Activated naive CD4-positive, alpha-beta T cell treated with anti-CD3 and anti-CD28 coated beads, Interleukin-2, amount 50 U/mL, for 72 hours (primary cell): ENCODE results near the gene BRD8. TPM values are rescaled to one million over a fixed set of nuclear protein-coding genes. Genes with fewer than 3 reads are reported as not detected.

ENCODE experiments used
- ATAC-seq, 2 donors: fragments of 150-1000 bp; cut with Tn5 transposase; 2 replicates each; pipeline ENCODE4 v1.10.0; 2021; ENCODE audit warnings: mild to moderate bottlenecking in 2 of 2, moderate library complexity in 2 of 2
- DNase-seq, 2 donors: peaks; one replicate each; pipeline ENCODE4 v3.0.0; 2021 to 2022; ENCODE audit warnings: low spot score in 2 of 2
- H3K27ac Mint-ChIP-seq, 2 donors: one replicate each; pipeline ENCODE4 v1.8.0; 2022; ENCODE audit warnings: mild to moderate bottlenecking in 2 of 2, mixed read lengths in 2 of 2
- H3K36me3 Mint-ChIP-seq, 2 donors: one replicate each; pipeline ENCODE4 v1.8.0; 2022; ENCODE audit warnings: mixed read lengths in 2 of 2
- H3K9me3 Mint-ChIP-seq, 2 donors: one replicate each; pipeline ENCODE4 v1.8.0; 2022; ENCODE audit warnings: mixed read lengths in 2 of 2
- total RNA-seq, 2 donors: library from RNA; stranded (reverse); gene quantifications; one replicate each; pipeline ENCODE4 v1.2.3, GENCODE V29; 2022

The BRD8 gene
- total RNA-seq, 2 donors from 2014 or later = 58.3 to 209 TPM

- Mint-ChIP-seq H3K27ac (no peak overlapping the region), H3K9me3 (no peaks in the 10 kb centered on the region), H3K36me3 (no peaks in the 10 kb centered on the region)
- no peak for ATAC-seq
- no peak for DNase-seq
These were observed 63.2 kb downstream of the BRD8 start for GRCh38 chr5:138115254-138115653.

GRCh38 chr5:138111937-138112336, 66.5 kb downstream of the BRD8 start:
- H3K9me3 Mint-ChIP-seq = no peaks in the 10 kb centered on the region
- no peak overlapping the region for H3K27ac Mint-ChIP-seq
- no peak for DNase-seq
- ATAC-seq = no peak
- no peaks in the 10 kb centered on the region for H3K36me3 Mint-ChIP-seq

GRCh38 chr5:138111181-138111580, 67.2 kb downstream of the BRD8 start:
- H3K27ac Mint-ChIP-seq = no peak overlapping the region
- no peaks in the 10 kb centered on the region for H3K9me3 Mint-ChIP-seq
- ATAC-seq (no peak), DNase-seq (no peak)
- H3K36me3 Mint-ChIP-seq = no peaks in the 10 kb centered on the region

- Mint-ChIP-seq H3K9me3 (no peaks in the 10 kb centered on the region), H3K27ac (no peak overlapping the region), H3K36me3 (no peaks in the 10 kb centered on the region)
- no peak for DNase-seq
- no peak for ATAC-seq
These were observed 68.0 kb downstream of the BRD8 start for GRCh38 chr5:138110266-138110963.

- DNase-seq (no peak), ATAC-seq (peak; percentile 30 to 41)
- Mint-ChIP-seq H3K27ac (no peak overlapping the region), H3K9me3 (no peaks in the 10 kb centered on the region), H3K36me3 (no peaks in the 10 kb centered on the region)
These were observed 68.8 kb downstream of the BRD8 start for GRCh38 chr5:138109463-138110265.

- no peak for DNase-seq
- no peak for ATAC-seq
- no peak overlapping the region for H3K27ac Mint-ChIP-seq
- no peaks in the 10 kb centered on the region for H3K36me3 Mint-ChIP-seq
- H3K9me3 Mint-ChIP-seq = no peaks in the 10 kb centered on the region
These were observed 71.2 kb downstream of the BRD8 start for GRCh38 chr5:138107213-138107612.

- Mint-ChIP-seq H3K36me3 (no peaks in the 10 kb centered on the region), H3K9me3 (no peaks in the 10 kb centered on the region), H3K27ac (no peak overlapping the region)
- ATAC-seq (no peak), DNase-seq (no peak)
These were observed 72.7 kb downstream of the BRD8 start for GRCh38 chr5:138105709-138106108.

GRCh38 chr5:138103319-138103637, 75.2 kb downstream of the BRD8 start:
- no peak overlapping the region for H3K27ac Mint-ChIP-seq
- ATAC-seq (no peak), DNase-seq (no peak)
- no peaks in the 10 kb centered on the region for H3K36me3 Mint-ChIP-seq
- H3K9me3 Mint-ChIP-seq = no peaks in the 10 kb centered on the region

- no peaks in the 10 kb centered on the region for H3K9me3 Mint-ChIP-seq
- H3K36me3 Mint-ChIP-seq = no peaks in the 10 kb centered on the region
- ATAC-seq (no peak), DNase-seq (no peak)
- no peak overlapping the region for H3K27ac Mint-ChIP-seq
These were observed 75.7 kb downstream of the BRD8 start for GRCh38 chr5:138102454-138103318.

- Mint-ChIP-seq H3K9me3 (no peaks in the 10 kb centered on the region), H3K36me3 (no peaks in the 10 kb centered on the region), H3K27ac (peak overlapping the region; percentile 18 to 53)
- ATAC-seq (peak; percentile 57 to 89), DNase-seq (no peak)
These were observed 81.2 kb downstream of the BRD8 start for GRCh38 chr5:138096997-138097828.

- Mint-ChIP-seq H3K27ac (peak overlapping the region; percentile 18 to 73), H3K36me3 (no peaks in the 10 kb centered on the region), H3K9me3 (no peaks in the 10 kb centered on the region)
- DNase-seq = no peak
- peak; percentile 62 to 74 for ATAC-seq
These were observed 82.1 kb downstream of the BRD8 start for GRCh38 chr5:138096363-138096762.

GRCh38 chr5:138095100-138095907, 83.1 kb downstream of the BRD8 start:
- peak overlapping the region in 1 of 2 donors; percentile 44 for H3K27ac Mint-ChIP-seq
- no peaks in the 10 kb centered on the region for H3K9me3 Mint-ChIP-seq
- peak in 1 of 2 donors; percentile 9 for ATAC-seq

GRCh38 chr5:138093036-138093435, 85.4 kb downstream of the BRD8 start:
- no peaks in the 10 kb centered on the region for H3K9me3 Mint-ChIP-seq
- no peak overlapping the region for H3K27ac Mint-ChIP-seq
- ATAC-seq (peak in 1 of 2 donors; percentile 22), DNase-seq (no peak)
- H3K36me3 Mint-ChIP-seq = no peaks in the 10 kb centered on the region

More at GRCh38 chr5:138095100-138095907, 83.1 kb downstream of the BRD8 start:
- DNase-seq = no peak
- H3K36me3 Mint-ChIP-seq = no peaks in the 10 kb centered on the region

GRCh38 chr5:138092301-138092700, 86.1 kb downstream of the BRD8 start:
- Mint-ChIP-seq H3K36me3 (no peaks in the 10 kb centered on the region), H3K27ac (no peak overlapping the region), H3K9me3 (no peaks in the 10 kb centered on the region)
- no peak for ATAC-seq
- no peak for DNase-seq

GRCh38 chr5:138091685-138092084, 86.7 kb downstream of the BRD8 start:
- DNase-seq (no peak), ATAC-seq (no peak)
- Mint-ChIP-seq H3K9me3 (no peaks in the 10 kb centered on the region), H3K36me3 (no peaks in the 10 kb centered on the region), H3K27ac (no peak overlapping the region)
